Measurements from ENCODE around the gene OTOF.

OTOF gene

DNA sequence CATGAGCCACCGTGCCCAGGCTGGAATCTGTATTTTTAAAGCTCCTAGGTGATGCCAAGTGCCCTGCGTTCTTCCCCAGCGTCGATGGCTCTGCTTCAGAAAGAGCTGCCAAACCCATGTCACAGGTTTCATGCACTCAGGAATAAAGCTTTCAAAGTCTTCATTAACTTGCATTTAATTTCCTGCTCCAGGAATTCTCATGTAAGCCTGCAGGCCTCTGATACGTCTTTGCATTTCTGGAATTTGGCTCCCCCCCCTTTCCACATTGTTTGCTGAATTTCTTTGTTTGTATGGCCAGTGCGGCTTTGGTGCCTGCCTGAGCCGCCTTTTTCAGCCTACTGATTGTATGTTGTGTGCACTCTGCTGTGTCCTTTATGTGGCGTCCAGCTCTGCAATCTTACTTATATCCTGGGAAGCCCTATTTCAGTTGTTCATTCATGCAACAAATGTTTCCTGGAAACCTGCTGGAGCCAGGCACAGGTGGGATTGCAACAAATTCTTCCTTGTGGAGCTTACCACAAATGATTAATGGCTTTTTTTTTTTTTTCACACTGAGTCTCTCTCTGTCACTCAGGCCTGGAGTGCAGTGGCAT, 17.9 kb upstream of the OTOF start:
- Histone ChIP-seq H4K20me1 (ENCODE audit: insufficient read depth, low read length, poor library complexity, severe bottlenecking) (no peaks in the 10 kb centered on the region), H3F3A (ENCODE audit: low read depth) (no peaks in the 10 kb centered on the region), H3K9me3 (ENCODE audit: insufficient read depth, low read depth, low read length) (no peaks in the 10 kb centered on the region), H3K79me2 (ENCODE audit: insufficient read depth, low read length) (no peaks in the 10 kb centered on the region), H3K27me3 (ENCODE audit: insufficient read depth, low read length, poor library complexity, severe bottlenecking) (no peaks in the 10 kb centered on the region), H3K9ac (ENCODE audit: low read depth, low read length, poor library complexity, severe bottlenecking) (no peak overlapping the region), H3K4me2 (ENCODE audit: low read depth, low read length, poor library complexity, severe bottlenecking) (no peak overlapping the region), H2AFZ (ENCODE audit: low read length) (no peak overlapping the region), H3K4me3 (ENCODE audit: low read length, poor library complexity, severe bottlenecking) (no peak overlapping the region), H3K9me2 (replicated peaks; ENCODE audit: low read depth, low read length) (no peaks in the 10 kb centered on the region), H3K36me3 (ENCODE audit: insufficient read depth, low read length) (no peaks in the 10 kb centered on the region), H3K4me1 (ENCODE audit: insufficient read depth, low read length, poor library complexity, severe bottlenecking) (no peaks in the 10 kb centered on the region)
- no peak for TF ChIP-seq EZH2phosphoT487 (IDR thresholded peaks at IDR 0.05; ENCODE audit: borderline replicate concordance)
- TF ChIP-seq, protein P1, sequence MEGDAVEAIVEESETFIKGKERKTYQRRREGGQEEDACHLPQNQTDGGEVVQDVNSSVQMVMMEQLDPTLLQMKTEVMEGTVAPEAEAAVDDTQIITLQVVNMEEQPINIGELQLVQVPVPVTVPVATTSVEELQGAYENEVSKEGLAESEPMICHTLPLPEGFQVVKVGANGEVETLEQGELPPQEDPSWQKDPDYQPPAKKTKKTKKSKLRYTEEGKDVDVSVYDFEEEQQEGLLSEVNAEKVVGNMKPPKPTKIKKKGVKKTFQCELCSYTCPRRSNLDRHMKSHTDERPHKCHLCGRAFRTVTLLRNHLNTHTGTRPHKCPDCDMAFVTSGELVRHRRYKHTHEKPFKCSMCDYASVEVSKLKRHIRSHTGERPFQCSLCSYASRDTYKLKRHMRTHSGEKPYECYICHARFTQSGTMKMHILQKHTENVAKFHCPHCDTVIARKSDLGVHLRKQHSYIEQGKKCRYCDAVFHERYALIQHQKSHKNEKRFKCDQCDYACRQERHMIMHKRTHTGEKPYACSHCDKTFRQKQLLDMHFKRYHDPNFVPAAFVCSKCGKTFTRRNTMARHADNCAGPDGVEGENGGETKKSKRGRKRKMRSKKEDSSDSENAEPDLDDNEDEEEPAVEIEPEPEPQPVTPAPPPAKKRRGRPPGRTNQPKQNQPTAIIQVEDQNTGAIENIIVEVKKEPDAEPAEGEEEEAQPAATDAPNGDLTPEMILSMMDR (conservative IDR thresholded peaks at IDR 0.05; ENCODE audit: low read length): no peak

DNA sequence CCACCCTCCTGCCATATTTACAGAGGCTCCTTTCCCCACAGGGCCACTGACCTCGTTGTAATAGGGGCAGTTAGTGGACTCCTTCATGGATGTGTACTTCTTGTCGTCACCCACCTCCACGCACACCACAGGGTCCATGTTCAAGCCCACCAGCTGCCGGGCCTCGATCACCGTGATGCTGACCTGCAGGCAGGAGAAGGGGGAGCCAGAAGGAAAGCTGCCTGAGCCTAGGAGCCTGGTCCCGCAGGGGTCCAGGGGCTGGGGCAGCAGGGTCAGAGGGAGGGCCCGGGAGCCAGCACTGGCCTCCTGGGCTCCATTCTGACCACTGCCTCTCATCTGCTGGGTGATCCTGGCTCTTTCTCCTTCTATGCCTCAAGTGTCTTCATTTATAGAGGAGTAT, 17.0 kb upstream of the OTOF start:
- no peaks in the 10 kb centered on the region for H3F3A ChIP-seq (ENCODE audit: low read depth)
- no peaks in the 10 kb centered on the region for H3K4me1 ChIP-seq (ENCODE audit: insufficient read depth, low read length, poor library complexity, severe bottlenecking)
- H3K9ac ChIP-seq (ENCODE audit: low read depth, low read length, poor library complexity, severe bottlenecking): no peak overlapping the region
- no peaks in the 10 kb centered on the region for H3K27me3 ChIP-seq (ENCODE audit: insufficient read depth, low read length, poor library complexity, severe bottlenecking)
- TF ChIP-seq, protein P1 (conservative IDR thresholded peaks at IDR 0.05; ENCODE audit: low read length): no peak
- no peaks in the 10 kb centered on the region for H3K36me3 ChIP-seq (ENCODE audit: insufficient read depth, low read length)
- H3K9me3 ChIP-seq (ENCODE audit: insufficient read depth, low read depth, low read length): no peaks in the 10 kb centered on the region
- H3K4me3 ChIP-seq (ENCODE audit: low read length, poor library complexity, severe bottlenecking): no peak overlapping the region
- no peaks in the 10 kb centered on the region for H3K9me2 ChIP-seq (replicated peaks; ENCODE audit: low read depth, low read length)
- H3K4me2 ChIP-seq (ENCODE audit: low read depth, low read length, poor library complexity, severe bottlenecking): no peak overlapping the region
- no peak overlapping the region for H2AFZ ChIP-seq (ENCODE audit: low read length)
- no peaks in the 10 kb centered on the region for H4K20me1 ChIP-seq (ENCODE audit: insufficient read depth, low read length, poor library complexity, severe bottlenecking)
- no peaks in the 10 kb centered on the region for H3K79me2 ChIP-seq (ENCODE audit: insufficient read depth, low read length)

DNA sequence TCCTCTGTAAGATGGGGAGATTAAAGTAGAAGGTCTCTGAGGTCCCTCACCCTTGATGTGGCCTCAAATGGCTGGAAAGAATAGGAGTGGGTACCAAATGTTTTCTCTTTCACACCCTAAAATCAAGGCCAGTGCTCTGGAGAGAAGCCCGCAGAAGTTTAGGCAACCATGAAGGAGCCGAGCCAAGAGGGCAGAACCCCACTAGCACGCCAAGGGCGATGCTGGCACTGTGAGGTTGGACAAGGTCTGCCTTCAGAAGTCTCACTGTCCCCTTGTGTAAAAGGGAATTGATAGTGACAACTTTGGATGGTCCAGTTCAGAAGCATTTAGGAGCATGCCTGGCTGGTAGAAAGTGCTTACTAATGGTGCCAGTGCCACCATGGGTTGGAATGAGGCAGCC, 16.3 kb upstream of the OTOF start:
- Histone ChIP-seq H3K36me3 (ENCODE audit: insufficient read depth, low read length) (no peaks in the 10 kb centered on the region), H4K20me1 (ENCODE audit: insufficient read depth, low read length, poor library complexity, severe bottlenecking) (no peaks in the 10 kb centered on the region), H3K4me1 (ENCODE audit: insufficient read depth, low read length, poor library complexity, severe bottlenecking) (no peaks in the 10 kb centered on the region), H3K4me3 (ENCODE audit: low read length, poor library complexity, severe bottlenecking) (no peak overlapping the region), H2AFZ (ENCODE audit: low read length) (no peak overlapping the region), H3K79me2 (ENCODE audit: insufficient read depth, low read length) (no peaks in the 10 kb centered on the region), H3K9me2 (replicated peaks; ENCODE audit: low read depth, low read length) (no peaks in the 10 kb centered on the region), H3K9me3 (ENCODE audit: insufficient read depth, low read depth, low read length) (no peaks in the 10 kb centered on the region), H3K9ac (ENCODE audit: low read depth, low read length, poor library complexity, severe bottlenecking) (no peak overlapping the region), H3K27me3 (ENCODE audit: insufficient read depth, low read length, poor library complexity, severe bottlenecking) (no peaks in the 10 kb centered on the region), H3K4me2 (ENCODE audit: low read depth, low read length, poor library complexity, severe bottlenecking) (no peak overlapping the region), H3F3A (ENCODE audit: low read depth) (no peaks in the 10 kb centered on the region)
- TF ChIP-seq, protein P1 (conservative IDR thresholded peaks at IDR 0.05; ENCODE audit: low read length): no peak
- no peak for TF ChIP-seq EZH2phosphoT487 (IDR thresholded peaks at IDR 0.05; ENCODE audit: borderline replicate concordance)
